CD8-positive, alpha-beta memory T cell (primary cell): ENCODE results near the gene DIAPH3. TPM values are rescaled to one million over a fixed set of nuclear protein-coding genes. Genes with fewer than 3 reads are reported as not detected.

ENCODE experiments used
- CTCF ChIA-PET: fragments of 350-600 bp; sonication (Branson Sonifier 250); formaldehyde crosslinking; loops from one replicate; lab custom pipeline; 2021; ENCODE audit warnings: antibody characterized with exemption; lab: Charles Lee
- POLR2A ChIA-PET: fragments of 350-600 bp; sonication (Branson Sonifier 250); formaldehyde crosslinking; loops from one replicate; lab custom pipeline; 2021; ENCODE audit warnings: antibody characterized with exemption; lab: Charles Lee
- DNase-seq, 5 donors: peaks; one replicate each; pipeline versions ENCODE4 v3.0.0 to v3.0.0-alpha.2; 2020 to 2022; ENCODE audit warnings: mixed read lengths in 1 of 5
- H3K27ac ChIP-seq: one replicate; pipeline ENCODE4 v1.7.0; 2013; ENCODE audit warnings: low read depth, mild to moderate bottlenecking, low read length, moderate library complexity
- H3K27me3 ChIP-seq: 2 replicates; pipeline ENCODE4 v1.7.0; 2013; ENCODE audit warnings: low read length, mild to moderate bottlenecking; ENCODE audit not compliant: insufficient read depth, poor library complexity, severe bottlenecking
- H3K36me3 ChIP-seq: 2 replicates; pipeline ENCODE4 v1.7.0; 2013; ENCODE audit warnings: mild to moderate bottlenecking, low read length, moderate library complexity; ENCODE audit not compliant: insufficient read depth
- H3K4me1 ChIP-seq: 2 replicates; pipeline ENCODE4 v1.7.0; 2013; ENCODE audit warnings: mild to moderate bottlenecking, low read length, moderate library complexity; ENCODE audit not compliant: insufficient read depth
- H3K4me3 ChIP-seq: 2 replicates; pipeline ENCODE4 v1.7.0; 2013; ENCODE audit warnings: mild to moderate bottlenecking, low read length
- H3K9me3 ChIP-seq: 2 replicates; pipeline ENCODE4 v1.7.0; 2013; ENCODE audit warnings: mild to moderate bottlenecking, low read length
- H3K27ac Mint-ChIP-seq, 8 donors: one replicate each; pipeline ENCODE4 v1.8.0; 2020 to 2021; ENCODE audit warnings: mixed read lengths in 8 of 8, mild to moderate bottlenecking in 6 of 8, inconsistent platforms in 3 of 8, moderate library complexity in 3 of 8
- H3K27me3 Mint-ChIP-seq, 2 donors: one replicate each; pipeline ENCODE4 v1.8.0; 2020 to 2021; ENCODE audit warnings: mixed read lengths in 2 of 2, mild to moderate bottlenecking in 1 of 2, moderate library complexity in 1 of 2
- H3K36me3 Mint-ChIP-seq, 3 donors: one replicate each; pipeline ENCODE4 v1.8.0; 2020 to 2021; ENCODE audit warnings: mixed read lengths in 3 of 3, inconsistent platforms in 1 of 3, mild to moderate bottlenecking in 1 of 3
- H3K4me1 Mint-ChIP-seq, 3 donors: one replicate each; pipeline ENCODE4 v1.8.0; 2020 to 2021; ENCODE audit warnings: mixed read lengths in 3 of 3, inconsistent platforms in 1 of 3, mild to moderate bottlenecking in 1 of 3
- H3K4me3 Mint-ChIP-seq, 7 donors: one replicate each; pipeline ENCODE4 v1.8.0; 2020 to 2021; ENCODE audit warnings: mixed read lengths in 7 of 7, mild to moderate bottlenecking in 6 of 7, moderate library complexity in 4 of 7, inconsistent platforms in 2 of 7
- H3K9me3 Mint-ChIP-seq, 5 donors: one replicate each; pipeline ENCODE4 v1.8.0; 2020 to 2022; ENCODE audit warnings: mixed read lengths in 5 of 5, mild to moderate bottlenecking in 3 of 5, moderate library complexity in 2 of 5, inconsistent platforms in 1 of 5
- polyA plus RNA-seq: library from polyadenylated mRNA; unstranded; fragments of 300-500 nt; fragmentation: Illumina TruSeq; gene quantifications from one replicate; pipeline ENCODE4 v1.2.3, GENCODE V29; 2021
- total RNA-seq, 2 experiments: library from RNA; stranded (reverse); gene quantifications; one replicate each; pipeline ENCODE4 v1.2.3, GENCODE V29; 2021

Gene DIAPH3
- total and polyA plus RNA-seq, 3 experiments from 2014 or later = 0.08 to 15.4 (median 14.6) TPM

- H3K9me3 Mint-ChIP-seq = no peaks in the 10 kb centered on the region
- no peaks in the 10 kb centered on the region for H3K27me3 Mint-ChIP-seq
- Histone ChIP-seq H3K36me3 (no peaks in the 10 kb centered on the region), H3K4me3 (no peak overlapping the region), H3K27me3 (no peaks in the 10 kb centered on the region), H3K27ac (no peak overlapping the region), H3K9me3 (no peaks in the 10 kb centered on the region), H3K4me1 (no peaks in the 10 kb centered on the region)
- no peaks in the 10 kb centered on the region for H3K36me3 Mint-ChIP-seq
- ChIA-PET POLR2A (no interaction called here), CTCF (no interaction called here)
- H3K27ac Mint-ChIP-seq = no peak overlapping the region
- no peak for DNase-seq
- peaks cover 0 to 11% (median 2%) of the 10 kb centered on the region in 3 donors for H3K4me1 Mint-ChIP-seq
- no peak overlapping the region for H3K4me3 Mint-ChIP-seq
These were observed 491.8 kb downstream of the DIAPH3 start for GRCh38 chr13:59671881-59672280.

- Mint-ChIP-seq H3K4me1 (no peaks in the 10 kb centered on the region), H3K9me3 (no peaks in the 10 kb centered on the region), H3K27ac (no peak overlapping the region), H3K4me3 (no peak overlapping the region), H3K27me3 (no peaks in the 10 kb centered on the region), H3K36me3 (no peaks in the 10 kb centered on the region)
- Histone ChIP-seq H3K9me3 (no peaks in the 10 kb centered on the region), H3K4me1 (no peaks in the 10 kb centered on the region), H3K4me3 (no peak overlapping the region), H3K36me3 (no peaks in the 10 kb centered on the region), H3K27me3 (no peaks in the 10 kb centered on the region), H3K27ac (no peak overlapping the region)
- DNase-seq = no peak
- ChIA-PET POLR2A (no interaction called here), CTCF (no interaction called here)
These were observed 497.2 kb downstream of the DIAPH3 start for GRCh38 chr13:59666504-59666903.

- Histone ChIP-seq H3K36me3 (no peaks in the 10 kb centered on the region), H3K4me3 (no peak overlapping the region), H3K4me1 (no peaks in the 10 kb centered on the region), H3K27ac (no peak overlapping the region), H3K9me3 (no peaks in the 10 kb centered on the region), H3K27me3 (no peaks in the 10 kb centered on the region)
- Mint-ChIP-seq H3K4me3 (no peak overlapping the region), H3K27ac (no peak overlapping the region), H3K9me3 (no peaks in the 10 kb centered on the region), H3K36me3 (no peaks in the 10 kb centered on the region), H3K27me3 (no peaks in the 10 kb centered on the region), H3K4me1 (no peaks in the 10 kb centered on the region)
- ChIA-PET CTCF (no interaction called here), POLR2A (no interaction called here)
- DNase-seq = no peak
These were observed 498.0 kb downstream of the DIAPH3 start for GRCh38 chr13:59665732-59666131.

DNA sequence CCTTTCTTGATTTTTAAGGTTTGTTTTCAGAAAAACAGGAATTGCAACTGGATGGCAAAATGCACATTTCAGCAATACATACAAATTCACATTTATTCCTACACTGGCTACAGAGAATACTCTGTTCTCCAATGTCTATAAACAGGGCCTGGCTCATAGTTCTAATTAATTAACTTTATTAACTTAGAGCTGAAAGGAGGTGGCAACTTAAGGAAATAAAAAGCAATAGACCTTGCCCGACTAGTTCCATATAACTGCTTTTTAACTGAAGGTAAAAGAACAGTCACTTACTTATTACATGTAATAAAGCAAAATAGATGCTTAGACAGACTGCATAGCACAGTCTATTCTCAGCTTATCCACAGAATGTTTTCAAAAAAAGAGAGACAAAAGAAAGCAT, 498.5 kb downstream of the DIAPH3 start:
- no peaks in the 10 kb centered on the region for H3K4me1 Mint-ChIP-seq
- no peak overlapping the region for H3K27ac ChIP-seq

DNA sequence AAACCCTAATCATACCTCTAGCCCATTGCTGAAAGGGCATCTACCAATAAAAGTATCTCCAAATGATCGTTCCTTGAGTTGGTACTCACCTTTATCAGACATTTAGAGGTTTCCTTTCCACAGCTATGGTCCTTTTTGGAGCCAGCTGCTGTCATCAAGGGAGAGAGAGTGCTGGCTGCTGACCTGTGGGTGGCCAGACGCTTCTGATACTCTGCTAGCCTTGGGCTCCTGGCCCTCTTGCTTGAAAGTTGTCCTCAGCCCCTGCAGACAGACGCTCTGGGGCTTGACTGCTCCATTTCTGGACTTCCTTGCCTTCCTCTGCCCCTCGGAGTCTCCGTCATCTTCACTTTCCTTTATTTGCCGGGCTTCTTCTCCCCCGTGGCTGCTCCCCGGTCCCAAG, 499.1 kb downstream of the DIAPH3 start:
- H3K27me3 Mint-ChIP-seq = no peaks in the 10 kb centered on the region
- H3K27ac Mint-ChIP-seq = no peak overlapping the region
- H3K36me3 ChIP-seq = no peaks in the 10 kb centered on the region
- no peak overlapping the region for H3K27ac ChIP-seq
- H3K9me3 ChIP-seq = no peaks in the 10 kb centered on the region
- no peaks in the 10 kb centered on the region for H3K36me3 Mint-ChIP-seq
- no peak overlapping the region for H3K4me3 ChIP-seq
- no peaks in the 10 kb centered on the region for H3K4me1 Mint-ChIP-seq
- no peak overlapping the region for H3K4me3 Mint-ChIP-seq
- no peaks in the 10 kb centered on the region for H3K27me3 ChIP-seq
- H3K9me3 Mint-ChIP-seq = no peaks in the 10 kb centered on the region
- POLR2A ChIA-PET = no interaction called here
- no peaks in the 10 kb centered on the region for H3K4me1 ChIP-seq
- CTCF ChIA-PET = no interaction called here
- no peak for DNase-seq

More for the DNA sequence above, 498.5 kb downstream of the DIAPH3 start:
- ChIA-PET POLR2A (no interaction called here), CTCF (no interaction called here)
- H3K27ac Mint-ChIP-seq = no peak overlapping the region
- H3K36me3 Mint-ChIP-seq = no peaks in the 10 kb centered on the region
- no peak for DNase-seq
- H3K9me3 Mint-ChIP-seq = no peaks in the 10 kb centered on the region
- no peak overlapping the region for H3K4me3 ChIP-seq
- H3K4me1 ChIP-seq = no peaks in the 10 kb centered on the region
- no peaks in the 10 kb centered on the region for H3K27me3 ChIP-seq
- H3K4me3 Mint-ChIP-seq = no peak overlapping the region
- H3K9me3 ChIP-seq = no peaks in the 10 kb centered on the region
- H3K36me3 ChIP-seq = no peaks in the 10 kb centered on the region
- no peaks in the 10 kb centered on the region for H3K27me3 Mint-ChIP-seq

- DNase-seq = no peak
- H3K4me1 Mint-ChIP-seq = no peaks in the 10 kb centered on the region
- peaks cover 0 to 1% of the 10 kb centered on the region in 2 donors for H3K27me3 Mint-ChIP-seq
- Histone ChIP-seq H3K4me1 (no peaks in the 10 kb centered on the region), H3K9me3 (no peaks in the 10 kb centered on the region), H3K27ac (no peak overlapping the region), H3K36me3 (no peaks in the 10 kb centered on the region), H3K27me3 (no peaks in the 10 kb centered on the region), H3K4me3 (no peak overlapping the region)
- ChIA-PET POLR2A (no interaction called here), CTCF (no interaction called here)
- H3K4me3 Mint-ChIP-seq = no peak overlapping the region
- H3K9me3 Mint-ChIP-seq = no peaks in the 10 kb centered on the region
- H3K27ac Mint-ChIP-seq = no peak overlapping the region
- H3K36me3 Mint-ChIP-seq = no peaks in the 10 kb centered on the region
These were observed 500.0 kb downstream of the DIAPH3 start for GRCh38 chr13:59663707-59664106.

DNA sequence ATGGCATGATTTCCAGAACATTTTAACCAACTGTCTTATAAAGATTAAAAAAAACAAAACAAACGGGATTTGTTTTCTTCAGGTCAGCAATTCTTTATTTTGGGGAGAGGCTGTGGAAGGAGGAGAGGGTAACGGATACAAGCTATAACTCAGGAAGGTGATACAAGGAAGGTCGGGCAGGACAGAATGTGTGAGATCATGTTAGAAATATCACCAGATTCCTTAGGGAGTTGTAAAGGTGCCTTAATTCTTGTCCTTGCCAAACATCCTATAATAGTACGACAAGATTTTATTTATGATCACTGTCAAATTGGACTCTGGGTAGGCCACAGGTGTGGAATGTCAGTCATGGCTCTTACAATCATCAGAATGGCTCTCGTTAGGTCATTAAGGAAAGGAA, 503.1 kb downstream of the DIAPH3 start:
- H3K36me3 ChIP-seq = no peaks in the 10 kb centered on the region
- H3K4me3 ChIP-seq = no peak overlapping the region
- H3K9me3 ChIP-seq = no peaks in the 10 kb centered on the region
- H3K27ac Mint-ChIP-seq = no peak overlapping the region
- H3K4me3 Mint-ChIP-seq = no peak overlapping the region
- no peaks in the 10 kb centered on the region for H3K27me3 ChIP-seq
- H3K9me3 Mint-ChIP-seq = no peaks in the 10 kb centered on the region
- no peak for DNase-seq
- POLR2A ChIA-PET = no interaction called here
- no peaks in the 10 kb centered on the region for H3K4me1 ChIP-seq
- CTCF ChIA-PET = no interaction called here
- peaks cover 0 to 3% of the 10 kb centered on the region in 2 donors for H3K27me3 Mint-ChIP-seq
- H3K27ac ChIP-seq = no peak overlapping the region
- H3K4me1 Mint-ChIP-seq = no peaks in the 10 kb centered on the region
- no peaks in the 10 kb centered on the region for H3K36me3 Mint-ChIP-seq

GRCh38 chr13:59659981-59660380, 503.7 kb downstream of the DIAPH3 start:
- CTCF ChIA-PET = no interaction called here
- no peaks in the 10 kb centered on the region for H3K9me3 ChIP-seq
- DNase-seq = no peak
- H3K9me3 Mint-ChIP-seq = no peaks in the 10 kb centered on the region
- no peaks in the 10 kb centered on the region for H3K4me1 ChIP-seq
- no peak overlapping the region for H3K27ac ChIP-seq
- no peaks in the 10 kb centered on the region for H3K27me3 ChIP-seq
- POLR2A ChIA-PET = no interaction called here
- H3K36me3 ChIP-seq = no peaks in the 10 kb centered on the region
- peaks cover 3 to 4% of the 10 kb centered on the region in 2 donors for H3K27me3 Mint-ChIP-seq
- no peaks in the 10 kb centered on the region for H3K4me1 Mint-ChIP-seq
- H3K36me3 Mint-ChIP-seq = no peaks in the 10 kb centered on the region
- H3K4me3 ChIP-seq = no peak overlapping the region
- no peak overlapping the region for H3K27ac Mint-ChIP-seq
- H3K4me3 Mint-ChIP-seq = no peak overlapping the region
